Iris pigment epithelial cell (primary cell): ENCODE measurements around the gene TTC34.
A peak's percentile ranks its signal among the peaks of the same experiment; 100 is the strongest.

Source experiments
- DNase-seq: peaks from one replicate; pipeline ENCODE4 v3.0.0-alpha.2; 2011; ENCODE audit warnings: low read depth

TTC34 gene

DNA sequence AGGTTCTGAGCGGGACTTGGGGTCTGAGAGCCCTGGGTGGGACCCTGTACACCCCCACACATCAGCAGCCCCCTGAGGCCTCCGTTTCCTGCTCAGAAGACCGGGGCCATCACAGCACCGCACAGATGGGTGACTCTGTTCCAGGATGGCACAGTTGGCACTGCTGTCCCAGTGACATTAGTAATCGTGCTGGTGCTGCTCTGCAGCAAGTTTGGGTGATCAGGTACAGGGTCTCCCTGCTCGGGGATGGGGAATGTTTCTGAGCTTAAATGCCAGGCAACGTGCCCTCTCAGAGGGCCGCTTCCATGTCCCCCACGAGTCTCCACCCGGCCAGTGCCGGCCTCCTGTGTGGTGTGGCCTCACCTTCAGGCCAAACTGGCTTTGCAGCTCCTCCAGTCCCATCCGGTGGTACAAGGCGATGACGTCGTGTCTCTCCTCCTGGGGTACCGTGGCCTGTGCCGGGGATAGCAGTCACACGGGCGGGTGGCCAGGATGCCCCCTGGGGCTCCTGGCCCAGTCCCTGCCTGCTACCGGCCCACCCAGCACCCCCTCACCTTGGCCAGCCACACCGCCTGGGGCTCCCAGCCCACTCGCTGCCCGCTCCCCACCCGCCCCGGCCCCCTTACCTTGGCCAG, 197.9 kb downstream of the TTC34 start:
- no peak for DNase-seq

DNA sequence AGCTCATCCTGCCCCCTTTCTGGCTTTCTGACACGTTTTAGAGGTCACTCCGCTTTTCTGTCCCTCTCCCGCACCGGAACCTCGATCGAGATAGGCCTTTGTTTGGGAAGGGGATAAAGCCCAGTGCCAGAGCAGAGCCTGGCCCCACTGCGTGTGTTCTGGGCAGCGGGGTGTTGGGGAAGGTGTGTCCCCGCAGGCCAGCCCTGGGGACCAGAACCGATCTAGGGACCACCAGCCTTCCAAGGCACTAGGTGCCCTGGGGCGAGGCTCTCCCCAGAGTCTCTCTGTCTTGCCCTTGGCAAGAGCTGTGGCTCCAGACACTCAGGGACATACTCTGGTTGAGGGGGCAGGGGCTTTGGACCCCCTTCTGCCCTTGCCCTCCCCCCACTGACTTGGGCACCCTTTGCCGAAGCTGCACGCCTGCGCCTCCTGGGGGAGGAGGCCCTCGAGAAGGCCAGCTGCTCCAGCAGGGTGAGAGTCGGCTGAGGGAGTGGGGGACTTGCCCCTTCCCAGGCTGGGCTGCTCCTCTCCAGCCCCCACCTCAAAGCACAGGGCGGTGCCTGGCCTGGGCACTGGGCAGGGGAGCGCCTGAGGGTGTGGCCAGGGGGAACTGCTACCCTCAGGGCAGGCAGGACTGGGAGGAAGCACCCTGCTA, 198.5 kb downstream of the TTC34 start:
- DNase-seq: no peak

GRCh38 chr1:2602311-2602835, 199.1 kb downstream of the TTC34 start:
- DNase-seq: no peak

DNA sequence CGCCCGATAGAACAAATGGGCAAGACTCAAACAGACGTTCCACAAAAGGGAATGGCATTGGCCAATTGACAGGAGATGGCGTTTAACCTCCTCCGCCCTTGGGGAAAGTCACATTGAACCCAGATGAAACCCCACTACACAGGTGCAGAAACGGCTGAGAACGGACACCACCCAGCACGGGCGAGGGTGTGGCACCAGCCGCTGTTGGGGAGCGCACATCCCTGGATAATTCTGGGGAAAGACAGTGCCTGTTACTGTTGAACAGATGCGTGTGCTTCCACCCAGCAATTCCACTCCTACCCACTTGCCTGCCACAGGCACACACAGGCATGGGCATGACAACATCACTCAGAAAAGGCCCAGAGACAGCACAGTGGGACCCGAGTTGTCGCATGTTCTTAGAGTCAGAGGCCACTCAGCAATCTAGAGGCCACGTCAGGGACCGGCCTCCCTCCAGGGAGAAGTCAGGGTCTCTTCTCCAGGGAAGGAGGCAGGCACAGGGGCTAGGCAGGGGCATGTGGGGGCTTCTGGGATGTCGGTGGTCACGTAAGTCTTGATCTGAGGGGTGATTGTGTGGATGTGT, 199.7 kb downstream of the TTC34 start:
- DNase-seq: no peak

DNA sequence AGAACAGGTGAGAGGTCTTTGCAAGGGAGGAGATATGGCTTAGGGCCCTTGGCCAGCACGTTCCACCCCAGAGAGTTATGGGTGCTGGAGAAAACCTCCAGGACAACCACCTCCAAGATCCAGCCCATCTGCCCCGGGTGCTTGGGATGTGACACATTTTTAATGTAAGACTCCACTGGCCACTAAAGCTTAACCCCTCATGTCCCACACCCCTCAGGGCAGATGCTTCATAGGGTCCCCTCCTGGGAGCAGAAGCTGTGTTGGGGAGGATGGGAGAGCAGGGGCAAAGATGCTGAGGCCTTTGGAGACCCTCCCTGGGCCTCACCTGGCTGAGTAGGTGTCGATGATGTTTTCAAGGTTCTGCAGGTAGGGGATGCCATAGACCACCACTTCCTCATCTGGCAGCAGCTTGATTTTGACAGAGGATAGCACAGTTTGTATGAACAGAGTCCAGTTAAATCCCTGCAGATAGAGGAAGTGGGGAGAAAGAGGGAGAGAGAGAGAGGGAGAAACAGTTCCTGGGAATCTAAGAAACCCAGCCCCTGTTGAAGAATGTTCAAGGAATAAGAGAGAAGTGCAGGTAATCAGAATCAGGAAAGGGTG, 203.1 kb downstream of the TTC34 start:
- DNase-seq: no peak

DNA sequence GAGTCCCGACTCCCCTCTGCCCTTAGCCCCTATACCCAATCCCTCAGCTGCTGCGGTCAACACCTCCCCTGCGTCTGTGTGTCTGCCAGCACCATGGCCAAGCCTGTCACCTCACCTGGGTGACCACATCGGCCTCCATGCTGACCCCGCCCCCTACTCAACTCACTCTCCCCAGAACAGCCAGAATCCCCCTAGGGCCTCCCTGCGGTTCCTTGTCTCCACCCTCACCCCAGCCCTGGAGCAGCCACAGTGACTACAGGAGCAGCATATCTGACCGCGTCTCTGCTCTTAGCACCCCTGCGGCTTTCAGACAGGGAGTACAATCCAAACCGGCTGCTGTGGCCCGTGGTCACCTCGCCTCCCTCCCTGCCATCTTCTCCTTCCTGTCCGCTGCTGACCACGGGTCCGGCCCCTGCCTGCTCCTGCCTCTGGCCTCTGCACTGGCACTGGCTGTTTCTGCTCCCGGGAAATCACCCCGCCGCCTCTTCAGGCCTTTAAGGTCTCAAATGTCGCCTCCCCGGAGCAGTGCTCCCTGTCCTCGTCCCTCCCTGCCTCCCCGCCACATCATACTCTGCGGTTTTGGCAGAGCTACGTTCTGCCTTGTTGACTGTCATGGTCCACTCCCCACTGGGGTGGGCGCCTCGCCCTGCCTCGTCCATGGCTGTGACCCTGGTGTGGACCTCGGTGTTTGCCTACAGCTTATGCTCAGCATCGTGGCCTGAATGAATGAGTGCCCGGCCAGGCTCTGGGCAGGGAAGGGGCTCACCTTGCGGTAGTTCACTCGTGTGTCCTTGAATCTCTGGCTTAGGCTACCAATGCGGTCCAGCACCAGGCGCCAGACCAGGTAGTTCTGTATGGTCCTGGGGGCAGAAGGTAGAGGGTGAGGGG, 203.8 kb downstream of the TTC34 start:
- no peak for DNase-seq

GRCh38 chr1:2596530-2597333, 204.8 kb downstream of the TTC34 start:
- DNase-seq: no peak

DNA sequence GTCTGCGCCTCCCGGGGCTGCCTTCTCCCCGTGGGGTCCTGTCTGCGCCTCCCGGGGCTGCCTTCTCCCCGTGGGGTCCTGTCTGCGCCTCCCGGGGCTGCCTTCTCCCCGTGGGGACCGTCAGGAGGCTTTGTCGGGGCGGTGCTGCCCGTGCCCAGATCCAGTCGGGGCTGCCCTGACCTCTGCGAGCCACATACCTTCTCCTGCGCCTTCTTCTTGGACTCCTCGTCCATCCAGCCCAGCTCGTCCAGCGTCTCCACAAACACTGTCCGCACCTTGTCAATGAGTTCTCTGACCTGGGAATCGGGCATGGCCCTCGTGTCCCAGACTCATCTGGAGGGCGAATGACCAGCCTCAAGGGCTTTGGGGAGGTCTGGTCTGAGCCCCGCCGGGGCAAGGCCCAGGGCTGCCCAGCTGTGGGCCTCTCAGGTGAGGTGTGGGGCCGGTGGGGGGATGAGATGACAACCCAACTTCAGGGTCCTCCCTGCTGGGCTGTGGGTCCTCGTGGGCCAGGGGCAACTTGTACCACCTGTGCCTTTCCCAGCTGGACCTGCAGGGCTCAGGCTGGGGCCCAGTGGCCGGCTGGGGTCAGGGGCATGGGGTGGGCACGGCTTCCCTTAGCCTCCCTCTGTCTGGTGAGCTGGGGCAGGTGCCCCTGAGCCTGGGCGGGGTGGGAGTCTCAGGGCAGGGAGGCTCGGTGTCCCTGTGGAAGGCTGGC, 205.5 kb downstream of the TTC34 start:
- no peak for DNase-seq

- DNase-seq: no peak
Observed at GRCh38 chr1:2595261-2595811, 206.2 kb downstream of the TTC34 start.

DNA sequence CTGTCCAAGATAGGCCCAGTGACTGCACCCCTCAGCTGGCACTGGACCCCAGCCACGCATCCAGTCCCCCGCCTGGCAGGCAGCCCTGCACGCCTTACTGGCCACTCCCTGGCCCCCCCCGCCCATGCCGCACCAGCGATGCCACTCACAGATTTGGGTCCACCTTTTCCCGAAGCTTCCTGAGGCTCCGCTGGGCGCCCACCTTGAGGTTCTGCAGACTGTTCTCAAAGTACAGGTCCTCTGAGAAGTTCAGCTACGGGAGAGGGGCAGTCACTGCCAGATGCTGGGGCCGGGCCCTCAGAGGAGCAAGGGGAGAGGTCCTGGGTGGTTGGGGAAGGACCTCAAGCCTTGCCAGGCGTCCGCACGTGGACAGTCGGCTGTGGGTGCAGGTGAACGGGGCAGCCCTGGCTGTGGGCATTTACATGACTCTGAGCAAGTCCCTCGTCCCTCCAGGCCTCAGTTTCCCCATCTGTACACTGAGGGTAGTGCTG, 206.8 kb downstream of the TTC34 start:
- no peak for DNase-seq

DNA sequence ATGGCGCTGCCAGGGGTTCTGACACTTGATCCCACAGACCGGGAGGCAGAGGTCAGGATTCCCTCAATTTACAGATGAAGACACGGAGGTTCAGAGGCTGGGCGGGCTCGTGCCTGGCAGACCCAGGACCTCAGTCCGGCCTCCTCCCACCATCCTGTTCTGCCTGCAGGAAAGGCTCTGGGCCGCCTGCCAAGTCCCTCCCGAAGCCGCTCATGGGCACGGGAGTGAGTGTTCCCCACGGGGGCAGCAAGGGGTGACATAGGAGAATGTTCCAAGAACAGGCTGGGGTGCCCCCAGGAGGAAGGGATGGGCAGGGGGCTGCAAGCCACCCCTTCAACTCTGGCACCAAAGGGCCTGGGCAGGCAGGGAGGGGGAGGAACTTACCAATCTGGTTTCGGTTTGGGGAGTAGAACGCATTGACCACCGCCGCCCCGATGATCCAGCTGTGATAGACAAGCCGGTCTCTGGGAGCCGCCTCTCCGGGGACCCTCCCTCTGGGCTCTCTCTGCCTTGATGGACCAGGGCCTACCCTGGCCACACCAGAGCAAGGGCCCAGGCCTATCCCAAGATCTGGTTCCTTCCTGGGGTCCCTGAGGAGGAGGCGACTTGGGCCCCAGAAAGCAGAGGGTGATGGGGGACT, 207.4 kb downstream of the TTC34 start:
- DNase-seq: peak; percentile 21

- DNase-seq: no peak
Observed at GRCh38 chr1:2593251-2593878, 208.1 kb downstream of the TTC34 start.

DNA sequence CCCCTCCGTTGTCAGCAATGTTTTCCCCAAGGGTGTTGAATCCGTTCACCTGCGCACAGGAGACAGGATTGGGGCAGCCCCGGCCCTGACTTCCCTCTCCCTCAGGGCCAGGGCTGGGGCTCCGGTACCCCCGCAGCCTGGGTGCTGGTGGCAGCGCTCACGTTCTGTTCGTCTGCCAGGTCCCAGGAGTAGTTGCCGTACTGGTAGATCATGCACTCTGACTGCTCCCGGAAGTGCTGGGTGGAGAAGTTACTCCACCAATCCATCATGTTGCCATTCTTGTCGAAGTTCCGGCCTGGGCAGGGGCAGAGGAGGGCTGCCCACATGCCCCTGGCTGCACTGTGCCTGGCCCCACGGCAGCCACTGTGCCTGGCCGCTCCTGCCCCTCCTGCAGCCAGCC, 208.8 kb downstream of the TTC34 start:
- DNase-seq: no peak

DNA sequence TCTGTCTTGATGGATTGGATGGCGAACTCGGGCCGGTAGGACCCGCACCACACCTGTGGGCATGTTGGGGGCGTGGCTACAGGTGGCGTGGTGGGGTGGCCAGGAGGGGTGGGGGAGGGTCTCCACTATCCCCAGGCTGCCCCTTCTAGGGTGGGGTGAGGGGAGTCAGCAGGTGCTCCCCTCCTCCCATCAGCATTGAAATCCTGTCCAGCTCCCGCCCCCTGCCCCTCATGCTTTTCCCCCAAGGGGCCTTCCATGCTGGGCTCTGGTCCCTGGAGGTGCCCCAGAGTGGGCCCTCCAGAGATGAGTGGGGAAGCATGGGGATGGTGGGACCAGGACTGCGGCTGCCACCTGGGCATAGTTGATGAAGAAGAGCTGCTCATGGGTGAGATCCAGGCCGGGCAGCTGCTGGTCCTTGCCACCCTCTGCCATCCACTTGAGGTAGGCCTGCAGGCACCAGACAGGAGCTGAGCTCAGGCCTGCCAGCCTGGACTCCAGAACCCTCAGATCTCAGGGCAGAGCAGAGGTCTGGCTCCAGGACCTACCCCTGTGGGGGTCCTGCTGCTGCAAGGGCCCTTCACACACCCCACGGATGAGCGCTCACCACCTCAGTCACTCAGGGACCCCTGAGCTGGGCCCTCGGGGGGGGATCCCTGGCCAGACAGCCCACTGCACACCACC, 209.8 kb downstream of the TTC34 start:
- no peak for DNase-seq

DNA sequence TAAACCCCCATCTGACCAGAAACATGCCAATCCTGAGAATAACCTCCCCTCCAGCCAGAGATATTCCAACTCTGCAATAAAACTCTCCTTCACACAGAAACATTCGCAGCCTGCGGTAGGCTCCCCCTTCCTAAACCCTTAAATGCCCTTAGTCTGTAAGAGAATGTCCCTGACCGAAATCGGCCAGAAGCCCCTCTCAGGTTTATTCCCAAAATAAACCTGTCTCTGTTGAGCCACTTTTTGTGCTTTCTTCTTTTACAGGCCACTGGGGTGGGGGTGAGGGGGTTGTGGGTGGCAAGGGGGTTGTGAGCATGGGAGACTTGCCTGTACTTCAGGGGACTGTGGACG, 210.3 kb downstream of the TTC34 start:
- DNase-seq: no peak

DNA sequence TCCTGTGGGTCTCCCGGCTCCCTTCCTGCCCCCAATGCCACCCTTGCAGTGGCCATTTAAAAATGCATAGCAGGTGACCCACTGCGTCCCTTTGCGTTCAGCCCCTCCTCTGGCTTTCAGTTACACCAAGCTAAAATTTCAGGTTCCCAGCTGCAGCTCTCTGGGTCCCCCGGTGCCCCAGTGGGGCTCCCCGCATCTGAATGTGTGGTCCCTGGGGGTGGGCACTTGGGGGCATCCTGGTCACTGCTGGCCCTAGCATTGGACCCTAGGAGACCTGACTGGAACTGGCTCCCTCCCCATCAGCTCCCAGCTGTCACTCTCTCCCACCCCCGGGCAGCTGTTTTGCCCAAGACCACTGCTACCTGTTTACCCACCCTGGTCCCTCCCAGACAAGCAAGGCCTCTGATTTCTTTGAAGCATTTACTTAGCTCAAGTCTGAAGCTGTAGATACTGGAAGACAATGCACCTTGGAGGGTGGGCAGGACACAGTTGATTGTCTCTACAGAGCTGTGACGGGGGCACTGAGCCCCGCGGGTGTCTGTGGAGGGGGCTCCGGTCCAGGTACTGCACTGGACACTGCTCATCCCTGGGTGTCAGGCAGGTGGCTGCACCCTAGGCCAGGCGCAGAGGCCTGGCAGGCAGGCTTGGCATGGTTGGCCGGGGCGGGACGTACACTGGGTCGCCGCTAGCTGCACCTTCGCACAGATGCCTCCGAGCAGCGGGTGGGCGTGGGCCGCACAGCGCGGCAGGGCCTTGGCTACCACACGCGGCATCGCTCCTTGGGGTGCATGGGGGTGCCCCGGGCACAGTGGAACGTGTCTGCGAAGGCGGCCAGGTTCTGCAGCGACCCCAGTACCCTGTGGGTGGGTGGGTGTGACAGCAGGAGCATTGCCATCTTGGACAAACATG, 211.0 kb downstream of the TTC34 start:
- no peak for DNase-seq

GRCh38 chr1:2589431-2590232, 211.9 kb downstream of the TTC34 start:
- DNase-seq: no peak
